Thoracic aorta (tissue), 2 donors: ENCODE measurements around the gene SDCBP2. TPM values are rescaled to one million over a fixed set of nuclear protein-coding genes. Genes with fewer than 3 reads are reported as not detected.

Experiments used
- ATAC-seq: fragments of 150-250 bp; one replicate; pipeline ENCODE4 v1.8.0; 2017; ENCODE audit warnings: low read depth; ENCODE audit not compliant: insufficient number of reproducible peaks, low FRiP score
- DNase-seq: peaks from one replicate; pipeline ENCODE4 v3.0.0-alpha.2; 2020; ENCODE audit warnings: low spot score
- H3K27ac ChIP-seq, 2 donors: fragments of 200-600 bp; sonication (generic); 1 replicate in 1 of 2; 2 replicates in 1 of 2; pipeline ENCODE4 v1.5.1; 2016; ENCODE audit warnings: mild to moderate bottlenecking in 2 of 2, moderate library complexity in 2 of 2
- H3K27me3 ChIP-seq: fragments of 200-600 bp; sonication (generic); replicated peaks from 2 replicates; pipeline ENCODE4 v1.6.0; 2016; ENCODE audit warnings: mild to moderate bottlenecking; ENCODE audit not compliant: insufficient read depth
- H3K36me3 ChIP-seq: fragments of 200-600 bp; sonication (generic); one replicate; pipeline ENCODE4 v1.5.1; 2016
- H3K4me1 ChIP-seq, 2 donors: fragments of 200-600 bp; sonication (generic); 1 replicate in 1 of 2; 2 replicates in 1 of 2; pipeline versions ENCODE4 v1.5.1 to v1.6.0; 2016; ENCODE audit warnings: low read depth in 2 of 2, mild to moderate bottlenecking in 1 of 2; ENCODE audit not compliant: control insufficient read depth in 1 of 2
- H3K4me3 ChIP-seq: fragments of 200-600 bp; sonication (generic); 2 replicates; pipeline ENCODE4 v1.5.1; 2016; ENCODE audit warnings: mild to moderate bottlenecking
- H3K9me3 ChIP-seq: fragments of 200-600 bp; sonication (generic); 2 replicates; pipeline ENCODE4 v1.5.1; 2016
- CTCF ChIP-seq: fragments of 200-600 bp; sonication (generic); IDR thresholded peaks from one replicate; pipeline ENCODE4 v1.5.1; 2019; ENCODE audit warnings: antibody characterized with exemption
- total RNA-seq, 2 donors: library from RNA; depleted of rRNA; stranded (reverse); fragments of >200 nt; gene quantifications; one replicate each; pipeline versions ENCODE4 v1.1.0 to v1.2.3, GENCODE V29; 2016

Gene SDCBP2
- total RNA-seq, 2 donors from 2014 or later, result 4.1 to 10.2 TPM

GRCh38 chr20:1296117-1296610 is 32.8 kb downstream of the SDCBP2 start:
- ATAC-seq, result no peak
- no peak for TF ChIP-seq CTCF
- Histone ChIP-seq H3K9me3 (no peaks in the 10 kb centered on the region), H3K4me3 (no peak overlapping the region), H3K4me1 (no peaks in the 10 kb centered on the region), H3K27me3 (no peaks in the 10 kb centered on the region), H3K36me3 (peaks cover 7% of the 10 kb centered on the region), H3K27ac (no peak overlapping the region)
- DNase-seq, result no peak

GRCh38 chr20:1295276-1295930 is 33.5 kb downstream of the SDCBP2 start:
- Histone ChIP-seq H3K36me3 (peaks cover 4% of the 10 kb centered on the region), H3K4me3 (no peak overlapping the region), H3K27ac (no peak overlapping the region), H3K4me1 (no peaks in the 10 kb centered on the region), H3K9me3 (no peaks in the 10 kb centered on the region), H3K27me3 (no peaks in the 10 kb centered on the region)
- ATAC-seq (no peak), DNase-seq (no peak)
- TF ChIP-seq CTCF, result no peak

- TF ChIP-seq CTCF, result no peak
- no peaks in the 10 kb centered on the region for H3K9me3 ChIP-seq
- H3K4me1 ChIP-seq, result no peaks in the 10 kb centered on the region
- no peak for ATAC-seq
- H3K27ac ChIP-seq, result no peak overlapping the region
- H3K4me3 ChIP-seq, result no peak overlapping the region
- no peaks in the 10 kb centered on the region for H3K27me3 ChIP-seq
- no peak for DNase-seq
- no peaks in the 10 kb centered on the region for H3K36me3 ChIP-seq
These were observed 34.4 kb downstream of the SDCBP2 start for GRCh38 chr20:1294497-1294896.

- DNase-seq (no peak), ATAC-seq (no peak)
- Histone ChIP-seq H3K4me3 (no peak overlapping the region), H3K27me3 (no peaks in the 10 kb centered on the region), H3K27ac (no peak overlapping the region), H3K9me3 (no peaks in the 10 kb centered on the region), H3K4me1 (no peaks in the 10 kb centered on the region), H3K36me3 (no peaks in the 10 kb centered on the region)
- TF ChIP-seq CTCF, result no peak
These were observed 35.1 kb downstream of the SDCBP2 start for GRCh38 chr20:1293641-1294379.

GRCh38 chr20:1292620-1293019 is 36.3 kb downstream of the SDCBP2 start:
- H3K4me1 ChIP-seq, result no peaks in the 10 kb centered on the region
- H3K27ac ChIP-seq, result no peak overlapping the region
- ATAC-seq, result no peak
- H3K36me3 ChIP-seq, result no peaks in the 10 kb centered on the region
- H3K4me3 ChIP-seq, result no peak overlapping the region
- no peaks in the 10 kb centered on the region for H3K9me3 ChIP-seq
- DNase-seq, result no peak
- TF ChIP-seq CTCF, result no peak
- no peaks in the 10 kb centered on the region for H3K27me3 ChIP-seq
